OCI-M2 (cell line): ENCODE measurements around the gene GAS2.

ENCODE experiments used
- DNase-seq: peaks from one replicate; lab custom pipeline; 2025; ENCODE audit not compliant: unreplicated experiment; lab: John Stamatoyannopoulos, UW

The GAS2 gene

DNA sequence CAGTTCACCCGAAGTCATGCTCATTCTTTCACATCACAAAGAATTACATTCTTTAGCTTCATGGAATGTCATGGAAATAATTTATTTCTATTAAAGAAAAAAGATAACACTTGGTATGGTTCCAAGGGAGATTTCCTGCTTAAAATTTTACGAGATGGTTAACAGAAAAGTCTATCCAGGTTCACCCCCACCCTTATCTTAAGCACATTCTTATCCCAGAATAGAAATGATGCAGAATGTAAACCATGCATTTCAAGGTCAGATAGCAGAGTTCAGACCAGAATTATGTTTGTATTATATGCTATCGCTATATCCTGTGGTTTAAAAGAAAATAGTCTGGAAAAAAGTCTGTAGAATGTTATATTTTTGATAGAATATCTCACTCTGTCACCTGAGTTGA, 58.7 kb downstream of the GAS2 start:
- DNase-seq: no peak

GRCh38 chr11:22728600-22729389, 62.4 kb downstream of the GAS2 start:
- DNase-seq: no peak

GRCh38 chr11:22730319-22730718, 63.9 kb downstream of the GAS2 start:
- DNase-seq: no peak

DNA sequence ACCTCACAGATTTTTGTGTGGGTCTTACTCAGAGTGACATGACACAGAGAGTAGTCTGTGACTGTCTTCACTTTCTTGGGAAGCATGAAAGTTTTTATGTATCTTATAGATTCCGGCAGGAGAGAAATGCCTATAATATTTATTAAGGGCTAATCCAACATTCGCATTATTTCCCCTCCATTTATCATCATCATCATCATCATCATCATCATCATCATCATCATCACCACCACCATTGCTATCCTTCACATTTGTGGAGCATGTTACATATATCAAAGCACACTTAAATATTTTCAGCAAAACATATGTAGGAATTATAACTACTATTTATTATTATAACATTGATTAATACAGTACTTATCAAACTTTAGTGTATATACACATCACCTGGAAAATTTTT, 66.2 kb downstream of the GAS2 start:
- no peak for DNase-seq

DNA sequence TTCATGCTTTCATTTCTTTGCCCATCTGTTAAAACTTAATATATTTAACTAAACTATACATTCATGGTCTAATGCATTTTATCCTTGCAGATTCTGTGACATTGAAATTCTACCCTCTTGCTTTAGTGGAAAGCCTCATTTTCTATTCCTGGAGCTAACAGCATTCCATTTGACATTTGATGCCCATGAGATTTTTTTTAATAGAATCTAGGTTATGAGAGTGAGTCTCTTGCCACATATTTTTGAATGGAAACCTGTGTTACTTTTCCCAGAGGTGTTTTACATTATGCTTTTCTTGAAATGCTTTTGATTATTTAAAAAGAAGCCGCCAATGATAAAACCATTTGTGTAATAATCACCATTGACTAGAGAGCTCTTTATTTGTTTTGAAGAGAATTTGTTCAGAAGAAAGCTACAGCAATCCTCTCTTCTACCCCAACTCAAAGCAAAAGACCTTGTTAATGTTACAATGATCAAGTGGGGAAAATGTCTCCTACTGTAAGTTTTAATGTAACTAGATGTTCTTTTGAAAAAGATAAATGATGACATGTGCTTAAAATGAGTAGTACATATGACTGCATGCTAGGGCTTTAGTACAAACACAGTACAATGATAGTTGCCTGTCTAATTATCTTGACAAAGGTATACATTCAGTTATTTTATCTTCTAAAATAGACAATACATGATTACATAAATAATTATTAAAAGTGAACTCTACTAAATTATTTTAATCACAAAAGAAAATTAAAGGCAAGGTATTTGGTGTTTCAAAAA, 67.3 kb downstream of the GAS2 start:
- no peak for DNase-seq

- DNase-seq: no peak
Measured at GRCh38 chr11:22734628-22735345, 68.4 kb downstream of the GAS2 start.

GRCh38 chr11:22742157-22742613, 75.8 kb downstream of the GAS2 start:
- no peak for DNase-seq

GRCh38 chr11:22749536-22749935, 83.1 kb downstream of the GAS2 start:
- no peak for DNase-seq

- DNase-seq: no peak
Measured at GRCh38 chr11:22752908-22753310, 86.5 kb downstream of the GAS2 start.

DNA sequence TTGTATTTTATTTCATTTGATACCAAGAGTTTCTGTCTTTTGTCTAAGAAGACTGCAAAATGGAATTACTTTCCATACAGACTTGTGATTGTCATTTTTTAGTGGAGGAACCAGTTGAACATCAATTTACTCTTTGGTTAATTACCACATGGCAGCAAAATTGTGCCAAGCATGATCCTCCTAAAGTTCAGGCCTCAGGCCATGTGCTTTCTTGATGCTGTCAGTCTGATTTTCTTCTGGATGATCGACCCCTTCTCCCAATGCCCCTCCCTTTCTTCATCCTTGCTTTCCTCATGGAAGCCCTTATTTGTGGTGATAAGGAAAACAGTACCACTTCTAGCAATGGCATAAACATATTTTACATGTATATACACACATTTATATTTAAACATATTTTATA, 87.0 kb downstream of the GAS2 start:
- no peak for DNase-seq

- no peak for DNase-seq
Measured at GRCh38 chr11:22761066-22761465, 94.7 kb downstream of the GAS2 start.

- DNase-seq: no peak
Measured at GRCh38 chr11:22763166-22763565, 96.8 kb downstream of the GAS2 start.

GRCh38 chr11:22764735-22765134, 98.3 kb downstream of the GAS2 start:
- no peak for DNase-seq

DNA sequence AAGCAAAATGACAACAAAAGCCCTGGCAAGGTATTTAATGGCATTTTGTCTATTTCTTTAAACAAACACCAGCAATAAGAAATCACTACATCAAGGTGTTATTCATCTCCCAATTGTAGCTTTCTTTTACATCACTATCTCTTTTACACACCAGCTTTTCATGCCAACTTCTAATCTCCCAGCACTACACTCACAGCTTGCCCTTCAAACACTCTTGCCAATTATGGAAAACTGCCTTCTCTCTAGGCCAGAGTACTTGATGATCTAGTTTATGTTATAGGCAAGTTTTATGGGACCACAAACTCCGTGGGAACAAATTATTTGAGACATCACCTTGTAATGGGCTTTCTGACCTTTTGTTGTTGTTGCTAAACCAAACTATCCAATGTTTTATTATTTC, 101.9 kb downstream of the GAS2 start:
- DNase-seq: no peak

DNA sequence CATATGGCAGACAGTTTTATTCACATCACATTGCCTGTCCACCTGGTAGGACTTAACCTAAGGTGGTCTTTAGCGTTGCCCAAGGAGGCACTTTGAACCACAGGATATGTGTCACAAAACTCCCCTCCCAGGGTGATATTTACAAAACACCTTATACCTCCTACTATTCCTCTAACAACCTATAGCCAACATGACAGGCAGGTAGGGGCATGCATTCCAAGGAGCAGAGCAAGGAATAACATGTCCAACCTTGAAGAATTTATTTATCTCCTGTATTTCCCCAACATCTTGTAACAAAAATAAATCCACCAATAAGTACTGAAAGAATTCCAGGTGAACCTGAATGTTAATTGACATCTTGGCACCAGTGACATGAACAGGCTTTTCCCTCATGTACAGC, 102.7 kb downstream of the GAS2 start:
- DNase-seq: no peak

- DNase-seq: no peak
Measured at GRCh38 chr11:22774716-22775115, 108.3 kb downstream of the GAS2 start.

- no peak for DNase-seq
Measured at GRCh38 chr11:22775248-22775647, 108.8 kb downstream of the GAS2 start.

DNA sequence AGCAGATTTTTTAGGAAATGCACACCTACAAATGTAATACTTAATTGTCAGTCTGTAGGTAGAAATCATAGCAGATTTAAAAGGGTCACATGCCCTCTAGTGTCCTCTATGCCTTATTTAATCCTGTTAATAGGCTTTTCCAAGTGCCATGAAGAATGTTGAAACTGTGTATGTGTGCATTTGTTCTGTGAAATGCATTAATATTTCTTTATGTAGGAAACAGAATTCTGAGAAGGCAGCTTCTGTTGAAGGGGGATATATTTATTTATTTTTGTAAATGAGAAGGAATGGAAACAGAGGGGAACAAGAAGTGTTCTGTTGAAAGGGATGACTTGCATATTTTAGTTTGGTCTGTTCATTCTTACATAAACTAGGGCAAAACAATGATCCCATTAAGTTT, 112.2 kb downstream of the GAS2 start:
- no peak for DNase-seq

DNA sequence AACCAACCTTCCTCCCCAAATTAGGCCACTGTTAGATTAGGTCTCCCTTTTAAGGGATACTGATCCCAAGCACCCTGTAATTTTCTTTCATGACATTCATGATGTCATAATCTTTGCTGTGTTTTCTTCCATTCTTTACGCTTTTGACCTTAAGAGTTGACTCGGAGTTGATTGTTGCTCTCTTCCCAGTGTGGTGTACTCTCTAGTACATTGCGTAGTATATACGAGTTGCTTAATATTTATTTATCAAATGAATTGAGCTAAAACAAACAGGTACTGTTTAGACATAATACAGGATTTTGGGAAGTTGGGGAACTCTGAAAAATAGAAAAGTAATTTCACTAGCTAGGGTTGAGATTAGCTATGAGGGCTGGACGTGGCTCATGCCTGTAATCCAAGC, 113.4 kb downstream of the GAS2 start:
- DNase-seq: no peak

- DNase-seq: no peak
Measured at GRCh38 chr11:22780952-22781593, 114.7 kb downstream of the GAS2 start.

DNA sequence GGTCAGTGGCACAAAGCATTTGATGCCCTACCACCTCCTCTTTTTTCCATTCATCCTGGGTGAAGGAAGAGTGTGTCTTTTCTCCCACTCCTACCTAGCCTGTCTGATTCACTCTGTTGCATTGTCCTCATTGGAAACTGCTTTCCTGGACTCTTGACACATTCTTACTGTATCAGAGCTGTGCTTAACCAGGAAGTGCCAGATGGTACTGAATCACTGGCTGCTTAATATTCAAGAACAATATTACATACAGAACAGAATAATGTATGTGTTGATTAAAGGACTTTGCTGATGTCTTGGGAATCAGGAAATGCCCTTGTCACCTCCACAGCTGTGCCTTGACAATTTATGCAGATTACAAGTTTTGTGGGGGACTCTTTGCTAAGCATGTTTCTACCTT, 118.8 kb downstream of the GAS2 start:
- DNase-seq: no peak
